ENCODE measurements around the gene SMOC2. TPM values are rescaled to one million over a fixed set of nuclear protein-coding genes. Genes with fewer than 3 reads are reported as not detected.

SMOC2 gene
- total RNA-seq, 4 donors from 2014 or later: 10.7 to 14.9 (median 13.7) TPM

DNA sequence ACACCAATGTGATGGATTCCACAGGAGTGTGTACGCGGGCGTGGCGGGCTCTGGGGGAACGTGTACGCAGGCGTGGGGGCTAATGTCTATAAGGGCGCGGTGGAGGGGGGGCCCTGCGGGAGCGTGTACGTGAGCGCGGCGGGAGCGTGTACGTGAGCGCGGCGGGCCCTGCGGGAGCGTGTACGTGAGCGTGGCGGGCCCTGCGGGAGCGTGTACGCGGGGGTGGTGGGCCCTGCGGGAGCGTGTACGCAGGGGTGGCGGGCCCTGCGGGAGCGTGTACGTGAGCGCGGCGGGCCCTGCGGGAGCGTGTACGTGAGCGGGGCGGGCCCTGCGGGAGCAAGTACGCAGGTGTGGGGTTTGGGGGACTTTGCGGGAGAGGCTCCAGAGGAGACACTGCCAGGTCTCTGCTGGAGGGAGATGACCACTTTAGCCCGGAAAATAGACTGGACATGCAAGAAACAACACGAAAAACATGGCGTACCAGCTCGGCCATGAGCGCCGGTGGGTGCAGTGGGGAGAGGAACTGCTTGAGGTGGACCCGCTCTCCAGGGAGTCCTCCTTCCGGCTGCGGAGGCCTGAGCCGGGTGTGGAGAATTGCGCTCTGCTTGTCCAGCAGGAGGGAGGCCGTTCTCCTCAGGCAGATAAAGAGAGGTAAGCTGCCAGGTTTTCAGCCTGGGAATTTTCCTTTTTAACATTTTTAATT, 27.8 kb upstream of the SMOC2 start:
- Histone ChIP-seq H3K36me3 (no peaks in the 10 kb centered on the region), H3K27me3 (no peaks in the 10 kb centered on the region), H3K27ac (no peak overlapping the region), H3K9me3 (no peaks in the 10 kb centered on the region), H3K4me1 (no peaks in the 10 kb centered on the region), H3K4me3 (no peak overlapping the region)
- TF ChIP-seq POLR2A (IDR thresholded peaks at IDR 0.05): no peak
- TF ChIP-seq, protein P1, sequence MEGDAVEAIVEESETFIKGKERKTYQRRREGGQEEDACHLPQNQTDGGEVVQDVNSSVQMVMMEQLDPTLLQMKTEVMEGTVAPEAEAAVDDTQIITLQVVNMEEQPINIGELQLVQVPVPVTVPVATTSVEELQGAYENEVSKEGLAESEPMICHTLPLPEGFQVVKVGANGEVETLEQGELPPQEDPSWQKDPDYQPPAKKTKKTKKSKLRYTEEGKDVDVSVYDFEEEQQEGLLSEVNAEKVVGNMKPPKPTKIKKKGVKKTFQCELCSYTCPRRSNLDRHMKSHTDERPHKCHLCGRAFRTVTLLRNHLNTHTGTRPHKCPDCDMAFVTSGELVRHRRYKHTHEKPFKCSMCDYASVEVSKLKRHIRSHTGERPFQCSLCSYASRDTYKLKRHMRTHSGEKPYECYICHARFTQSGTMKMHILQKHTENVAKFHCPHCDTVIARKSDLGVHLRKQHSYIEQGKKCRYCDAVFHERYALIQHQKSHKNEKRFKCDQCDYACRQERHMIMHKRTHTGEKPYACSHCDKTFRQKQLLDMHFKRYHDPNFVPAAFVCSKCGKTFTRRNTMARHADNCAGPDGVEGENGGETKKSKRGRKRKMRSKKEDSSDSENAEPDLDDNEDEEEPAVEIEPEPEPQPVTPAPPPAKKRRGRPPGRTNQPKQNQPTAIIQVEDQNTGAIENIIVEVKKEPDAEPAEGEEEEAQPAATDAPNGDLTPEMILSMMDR (IDR thresholded peaks at IDR 0.05): no peak
- no peak for DNase-seq

DNA sequence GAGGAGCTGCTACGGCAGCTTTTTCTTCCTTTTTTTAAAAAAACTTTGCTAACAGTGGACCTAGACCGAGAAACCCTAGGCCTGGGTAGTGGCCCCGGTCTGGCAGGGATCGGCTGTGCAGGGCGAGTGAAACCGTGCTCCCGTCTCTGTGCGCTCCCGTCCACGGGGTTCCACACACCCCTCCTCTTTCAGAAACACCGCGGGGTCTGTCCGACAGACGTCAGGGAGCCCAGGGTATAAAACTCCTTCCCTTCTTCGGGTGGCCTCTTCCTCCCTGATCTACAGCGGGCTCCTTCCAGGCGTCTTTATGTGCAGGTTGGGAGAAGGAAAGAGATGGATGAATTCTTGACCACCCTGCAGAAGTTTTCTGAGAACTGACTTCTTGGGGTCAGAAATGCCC, 27.1 kb upstream of the SMOC2 start:
- no peaks in the 10 kb centered on the region for H3K27me3 ChIP-seq
- H3K9me3 ChIP-seq: no peaks in the 10 kb centered on the region
- H3K27ac ChIP-seq: no peak overlapping the region
- no peaks in the 10 kb centered on the region for H3K4me1 ChIP-seq
- H3K36me3 ChIP-seq: no peaks in the 10 kb centered on the region
- H3K4me3 ChIP-seq: no peak overlapping the region
- no peak for DNase-seq
- TF ChIP-seq POLR2A (IDR thresholded peaks at IDR 0.05): no peak
- TF ChIP-seq, protein P1 (IDR thresholded peaks at IDR 0.05): no peak

DNA sequence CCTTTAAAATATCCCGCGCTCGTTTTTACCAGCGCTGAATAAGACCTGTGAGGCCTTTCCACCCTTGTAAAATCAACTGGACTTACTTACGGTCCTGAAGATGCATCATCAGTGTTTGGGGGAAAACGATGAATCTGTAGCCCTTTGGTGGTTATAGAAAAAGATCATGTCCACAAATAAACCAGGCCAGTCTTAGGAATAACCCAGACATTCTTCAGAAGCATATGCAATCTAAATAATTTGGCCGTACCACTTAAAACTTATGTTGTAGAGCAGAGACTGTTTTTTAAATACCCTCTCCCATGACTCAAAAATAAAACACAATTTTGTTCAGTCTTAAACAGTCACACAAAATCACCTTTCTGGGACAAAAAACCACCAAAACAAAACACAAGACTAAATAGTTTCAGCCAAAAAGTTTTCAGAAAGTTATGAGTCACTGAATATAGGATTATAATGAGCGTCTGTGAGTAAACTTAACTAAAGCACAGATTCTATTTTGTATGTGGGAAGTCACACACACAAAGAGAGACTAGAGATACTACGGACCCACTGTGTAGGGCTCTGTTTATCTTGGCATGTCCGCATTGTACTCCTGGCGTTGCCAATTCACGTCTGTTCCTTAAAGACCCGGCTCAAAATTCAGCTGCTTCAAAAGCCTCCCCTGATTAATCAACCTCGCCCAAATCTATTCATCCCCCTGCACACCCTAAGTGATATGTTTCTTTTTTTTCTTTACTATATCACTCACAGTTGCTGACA, 26.5 kb upstream of the SMOC2 start:
- no peak for DNase-seq
- Histone ChIP-seq H3K4me3 (no peak overlapping the region), H3K4me1 (no peaks in the 10 kb centered on the region), H3K27me3 (no peaks in the 10 kb centered on the region), H3K36me3 (no peaks in the 10 kb centered on the region), H3K27ac (no peak overlapping the region), H3K9me3 (no peaks in the 10 kb centered on the region)
- TF ChIP-seq, protein P1 (IDR thresholded peaks at IDR 0.05): no peak
- TF ChIP-seq POLR2A (IDR thresholded peaks at IDR 0.05): no peak

DNA sequence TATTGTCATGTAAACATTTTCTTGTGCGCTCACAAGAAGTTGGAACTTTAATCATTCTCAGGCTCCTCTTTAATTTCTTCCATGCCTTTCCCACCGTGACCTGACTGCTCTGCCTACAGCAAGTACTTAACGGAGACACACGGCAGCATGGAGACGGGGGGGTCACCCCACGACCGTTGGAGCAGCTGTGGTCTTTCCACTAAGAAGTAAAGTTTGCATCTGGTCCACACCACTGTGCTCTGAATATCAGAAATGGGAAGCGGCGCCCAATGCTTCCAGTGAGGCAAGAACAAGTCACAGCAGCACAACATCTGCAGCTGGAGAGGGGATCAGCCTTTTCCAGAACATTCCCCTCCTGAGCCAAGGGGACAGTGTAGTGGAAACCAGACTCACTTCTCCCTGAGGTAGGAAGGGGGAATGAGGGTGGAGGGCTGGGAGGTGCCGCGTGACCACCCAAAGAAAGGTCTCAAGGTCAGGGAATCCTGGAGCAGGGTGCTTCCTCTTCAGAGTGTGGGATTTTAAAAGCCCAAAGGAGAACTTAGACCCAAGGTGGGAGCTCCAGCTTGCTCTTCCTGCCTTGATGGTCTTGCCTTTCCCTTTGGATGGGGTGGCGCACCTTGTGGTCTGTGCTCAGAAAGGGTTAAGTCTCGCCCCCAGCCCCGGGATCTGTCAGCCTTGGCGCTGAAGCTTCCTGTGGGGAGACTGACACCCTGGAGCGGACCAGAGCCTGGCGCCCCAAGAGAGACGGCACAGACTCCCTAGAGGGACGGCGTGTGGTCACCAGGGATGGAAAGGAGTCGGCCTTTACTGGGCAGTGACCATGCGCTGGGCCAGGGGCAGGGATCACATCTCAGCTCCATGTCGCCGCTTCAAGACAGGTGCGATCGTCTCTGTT, 25.6 kb upstream of the SMOC2 start:
- H3K27ac ChIP-seq: no peak overlapping the region
- no peaks in the 10 kb centered on the region for H3K4me1 ChIP-seq
- no peaks in the 10 kb centered on the region for H3K27me3 ChIP-seq
- TF ChIP-seq, protein P1 (IDR thresholded peaks at IDR 0.05): no peak
- TF ChIP-seq POLR2A (IDR thresholded peaks at IDR 0.05): no peak
- DNase-seq: no peak
- H3K36me3 ChIP-seq: no peaks in the 10 kb centered on the region
- H3K9me3 ChIP-seq: no peaks in the 10 kb centered on the region
- no peak overlapping the region for H3K4me3 ChIP-seq

GRCh38 chr6:168415993-168416530, 24.9 kb upstream of the SMOC2 start:
- Histone ChIP-seq H3K4me1 (no peaks in the 10 kb centered on the region), H3K27me3 (no peaks in the 10 kb centered on the region), H3K27ac (no peak overlapping the region), H3K36me3 (no peaks in the 10 kb centered on the region), H3K4me3 (no peak overlapping the region), H3K9me3 (no peaks in the 10 kb centered on the region)
- TF ChIP-seq, protein P1 (IDR thresholded peaks at IDR 0.05): no peak
- TF ChIP-seq POLR2A (IDR thresholded peaks at IDR 0.05): no peak
- no peak for DNase-seq

Measured in Peyer's patch (tissue), 4 donors.